NCI-H446 treated with DMSO at 0.1 percent for 48 hours (cell line): ENCODE measurements around the gene PSKH1.
"Not testable (repeated sequence)": the region's sequence is repeated elsewhere in the genome, so short reads cannot be mapped to it uniquely, and the experiment has no call there.

Source experiments
- DNase-seq: peaks from one replicate; lab custom pipeline; 2025; lab: John Stamatoyannopoulos, UW

The PSKH1 gene

GRCh38 chr16:67961551-67961957 is 68.5 kb downstream of the PSKH1 start:
- no peak for DNase-seq

- DNase-seq = no peak
Measured at GRCh38 chr16:67962135-67962534, 69.1 kb downstream of the PSKH1 start.

GRCh38 chr16:67963292-67963661 is 70.2 kb downstream of the PSKH1 start:
- DNase-seq = no peak

GRCh38 chr16:67963662-67964321 is 70.7 kb downstream of the PSKH1 start:
- DNase-seq = no peak

- no peak for DNase-seq
Measured at GRCh38 chr16:67964477-67965131, 71.5 kb downstream of the PSKH1 start.

- no peak for DNase-seq
Measured at GRCh38 chr16:67965668-67966548, 72.9 kb downstream of the PSKH1 start.

- DNase-seq = no peak
Measured at GRCh38 chr16:67966549-67967182, 73.6 kb downstream of the PSKH1 start.

- no peak for DNase-seq
Measured at GRCh38 chr16:67967183-67967957, 74.3 kb downstream of the PSKH1 start.

- no peak for DNase-seq
Measured at GRCh38 chr16:67967958-67968399, 74.9 kb downstream of the PSKH1 start.

GRCh38 chr16:67968400-67969253 is 75.6 kb downstream of the PSKH1 start, which contains the start of gene SLC12A4:
Gene SLC12A4, minus strand, starts transcription at chr16:67968637. Its CDS starts 84 bp downstream, at chr16:67968553.
- DNase-seq = no peak

GRCh38 chr16:67969254-67970039 is 76.4 kb downstream of the PSKH1 start:
- no peak for DNase-seq

- no peak for DNase-seq
Measured at GRCh38 chr16:67971111-67971510, 78.1 kb downstream of the PSKH1 start.

- not testable (repeated sequence) for DNase-seq
Measured at GRCh38 chr16:67972285-67972684, 79.2 kb downstream of the PSKH1 start.

GRCh38 chr16:67975321-67976105 is 82.5 kb downstream of the PSKH1 start:
- no peak for DNase-seq

GRCh38 chr16:67976205-67976604 is 83.2 kb downstream of the PSKH1 start:
- no peak for DNase-seq

GRCh38 chr16:67977005-67977404 is 84.0 kb downstream of the PSKH1 start:
- no peak for DNase-seq

GRCh38 chr16:67977469-67978227 is 84.6 kb downstream of the PSKH1 start:
- DNase-seq = no peak
